Endothelial cell of umbilical vein (primary cell): Measurements from ENCODE around the gene PDYN. TPM values are rescaled to one million over a fixed set of nuclear protein-coding genes. Genes with fewer than 3 reads are reported as not detected.

Experiments
- BruUV-seq: library from RNA; stranded (reverse); fragments of 400-500 nt; replicated peaks from 2 replicates; lab custom pipeline; 2021; lab: Mats Ljungman, UMichigan
- CTCF ChIA-PET: fragments of 300-600, 350-600 bp; sonication (Branson Sonifier 250); formaldehyde crosslinking; loops from one replicate; lab custom pipeline; 2021; ENCODE audit warnings: antibody characterized with exemption, inconsistent platforms; lab: Charles Lee
- POLR2A ChIA-PET: fragments of 300-600, 350-600 bp; sonication (Branson Sonifier 250); formaldehyde crosslinking; loops from one replicate; lab custom pipeline; 2021; ENCODE audit warnings: antibody characterized with exemption, inconsistent platforms; lab: Charles Lee
- DNase-seq: peaks from one replicate; pipeline ENCODE4 v3.0.0-alpha.2; 2011; ENCODE audit warnings: low read depth, low spot score
- FAIRE-seq: peaks from 2 replicates; lab custom pipeline; 2011; peaks lifted over from hg19 to GRCh38; lab: Jason Lieb, UNC
- H2AFZ ChIP-seq: 2 replicates; pipeline ENCODE4 v1.6.0; 2012; ENCODE audit warnings: low read depth, low read length, control low read depth, inconsistent platforms
- H3K27ac ChIP-seq: 2 replicates; pipeline ENCODE4 v1.5.1; 2011; ENCODE audit warnings: low read depth, mild to moderate bottlenecking, control low read depth, low read length, moderate library complexity; ENCODE audit not compliant: insufficient read depth
- H3K27me3 ChIP-seq, 2 experiments: 2 replicates each; pipeline versions ENCODE4 v1.6.0 to v1.6.1; 2011; ENCODE audit warnings: low read length in 2 of 2, mixed read lengths in 1 of 2; ENCODE audit not compliant: control insufficient read depth in 2 of 2, insufficient read depth in 2 of 2
- H3K36me3 ChIP-seq, 2 experiments: 2 replicates in 1 of 2; 3 replicates in 1 of 2; pipeline ENCODE4 v1.5.1; 2011; ENCODE audit warnings: low read length in 2 of 2, mild to moderate bottlenecking in 1 of 2, moderate library complexity in 1 of 2; ENCODE audit not compliant: control insufficient read depth in 2 of 2, insufficient read depth in 2 of 2; ENCODE audit errors: extremely low read depth in 1 of 2
- H3K4me1 ChIP-seq: 3 replicates; pipeline ENCODE4 v1.5.1; 2011; ENCODE audit warnings: mild to moderate bottlenecking, low read length; ENCODE audit not compliant: control insufficient read depth, insufficient read depth; ENCODE audit errors: extremely low read depth
- H3K4me2 ChIP-seq: 2 replicates; pipeline ENCODE4 v1.6.1; 2011; ENCODE audit warnings: low read length, control low read depth, mixed read lengths; ENCODE audit not compliant: insufficient read depth
- H3K4me3 ChIP-seq, 3 experiments: fragments of 200-600 bp in 1 of 3; sonication (generic), shearing (Covaris generic) in 1 of 3; replicated peaks in 1 of 3; 2 replicates each; pipeline ENCODE4 v1.5.1; 2011 to 2016; ENCODE audit warnings: control low read depth in 3 of 3, low read length in 3 of 3, mild to moderate bottlenecking in 2 of 3, inconsistent platforms in 1 of 3, low read depth in 1 of 3, moderate library complexity in 1 of 3; ENCODE audit not compliant: insufficient read depth in 1 of 3
- H3K79me2 ChIP-seq: 2 replicates; pipeline ENCODE4 v1.6.0; 2012; ENCODE audit warnings: low read length, inconsistent platforms; ENCODE audit not compliant: control insufficient read depth, insufficient read depth
- H3K9ac ChIP-seq: replicated peaks from 2 replicates; pipeline ENCODE3; 2011; ENCODE audit warnings: low read length, control low read depth; ENCODE audit not compliant: insufficient read depth; ENCODE audit errors: extremely low read depth
- H3K9me1 ChIP-seq: replicated peaks from 3 replicates; pipeline ENCODE4 v1.6.0; 2011; ENCODE audit warnings: mild to moderate bottlenecking, low read length; ENCODE audit not compliant: control insufficient read depth, insufficient read depth; ENCODE audit errors: extremely low read depth
- H3K9me3 ChIP-seq: replicated peaks from 2 replicates; pipeline ENCODE4 v1.5.1; 2012; ENCODE audit warnings: low read length, inconsistent platforms; ENCODE audit not compliant: control insufficient read depth, insufficient read depth
- H4K20me1 ChIP-seq: replicated peaks from 2 replicates; pipeline ENCODE3; 2011; ENCODE audit warnings: mild to moderate bottlenecking, low read length; ENCODE audit not compliant: control insufficient read depth, insufficient read depth; ENCODE audit errors: extremely low read depth
- CTCF ChIP-seq, 2 donors: IDR thresholded peaks; 1 replicate in 1 of 2; 2 replicates in 1 of 2; pipeline ENCODE4 v1.5.1; 2011; ENCODE audit warnings: low read length in 2 of 2, mild to moderate bottlenecking in 2 of 2, moderate library complexity in 2 of 2, control low read depth in 1 of 2, inconsistent platforms in 1 of 2, low read depth in 1 of 2; ENCODE audit not compliant: insufficient read depth in 1 of 2; ENCODE audit errors: extremely low read depth in 1 of 2
- EZH2 ChIP-seq: IDR thresholded peaks from 2 replicates; pipeline ENCODE4 v1.6.1; 2012; ENCODE audit warnings: borderline replicate concordance, low read depth, mild to moderate bottlenecking, moderate library complexity, low read length, inconsistent platforms; ENCODE audit not compliant: severe bottlenecking
- FOS ChIP-seq: IDR thresholded peaks from 2 replicates; pipeline ENCODE4 v1.6.1; 2011; ENCODE audit warnings: mild to moderate bottlenecking, low read length, moderate library complexity, borderline replicate concordance; ENCODE audit not compliant: insufficient read depth
- GATA2 ChIP-seq: IDR thresholded peaks from 2 replicates; pipeline ENCODE4 v1.7.0; 2011; ENCODE audit warnings: low read depth, mild to moderate bottlenecking, moderate library complexity, mixed read lengths, low read length; ENCODE audit not compliant: insufficient read length, insufficient read depth
- JUN ChIP-seq: IDR thresholded peaks from 2 replicates; pipeline ENCODE4 v1.6.1; 2011; ENCODE audit warnings: borderline replicate concordance, low read depth; ENCODE audit not compliant: insufficient read length, insufficient read depth
- MAX ChIP-seq: IDR thresholded peaks from 2 replicates; pipeline ENCODE4 v1.6.1; 2011; ENCODE audit not compliant: insufficient read depth, insufficient read length
- MYC ChIP-seq: IDR thresholded peaks from one replicate; pipeline ENCODE4 v1.6.1; 2011; ENCODE audit warnings: mild to moderate bottlenecking, low read depth, low read length
- POLR2A ChIP-seq: IDR thresholded peaks from 2 replicates; pipeline ENCODE4 v1.6.1; 2012; ENCODE audit warnings: low read depth, mild to moderate bottlenecking, control low read depth, low read length
- POLR2AphosphoS5 ChIP-seq: IDR thresholded peaks from 2 replicates; pipeline ENCODE4 v1.6.1; 2012; ENCODE audit warnings: low read depth, mild to moderate bottlenecking, control low read depth, low read length, moderate library complexity; ENCODE audit not compliant: insufficient read depth
- dilution Hi-C: fragments of 300-500 bp; cut with MboI; formaldehyde crosslinking; loops from one replicate; pipeline ENCODE4 v1.15.0; 2019; ENCODE audit warnings: low sequenced_read_pairs; ENCODE audit not compliant: extremely low pct_ligation_motif_present
- intact Hi-C: fragments of 100-400 bp; cut with micrococcal nuclease; formaldehyde crosslinking; loops from one replicate; pipeline ENCODE4 v1.10.0; 2022
- polyA plus RNA-seq, 4 experiments: library from polyadenylated mRNA; depleted of rRNA in 3 of 4; stranded (reverse) in 3 of 4; unstranded in 1 of 4; fragments of >200 nt; gene quantifications; 2 replicates each; pipeline versions ENCODE4 v1.2.1 to v1.2.3, GENCODE V29; 2011 to 2012; ENCODE audit warnings: missing spikeins in 1 of 4
- total RNA-seq: library from RNA; stranded (reverse); gene quantifications from 2 replicates; pipeline ENCODE4 v1.2.3, GENCODE V29; 2021

PDYN gene
- total and polyA plus RNA-seq, 2 donors (not counting 3 experiments of a cell fraction or from before 2014, with no cell fraction given), result not detected

GRCh38 chr20:2022163-2022562, 28.3 kb upstream of the PDYN start:
- Histone ChIP-seq H3K79me2 (no peaks in the 10 kb centered on the region), H3K27me3 (peaks cover 0 to 8% of the 10 kb centered on the region in 2 experiments), H3K27ac (no peak overlapping the region), H3K4me1 (no peaks in the 10 kb centered on the region), H3K4me3 (no peak overlapping the region), H4K20me1 (no peaks in the 10 kb centered on the region), H3K9me1 (no peaks in the 10 kb centered on the region), H2AFZ (no peak overlapping the region), H3K36me3 (no peaks in the 10 kb centered on the region), H3K4me2 (no peak overlapping the region), H3K9ac (no peak overlapping the region), H3K9me3 (no peaks in the 10 kb centered on the region)
- dilution Hi-C loops, result no loop called here
- intact Hi-C loops, result no loop called here
- DNase-seq (no peak), FAIRE-seq (no peak)
- POLR2A ChIA-PET, result no interaction called here
- no TSS peak for BruUV-seq
- no peak for TF ChIP-seq CTCF (IDR thresholded peaks at IDR 0.05; ENCODE audit: extremely low read depth in 1 of 2, insufficient read depth in 1 of 2, low read depth in 1 of 2, low read length in 2 of 2)
- no peak for TF ChIP-seq MAX
- no peak for TF ChIP-seq POLR2AphosphoS5
- no peak for TF ChIP-seq FOS
- CTCF ChIA-PET, result interaction anchor here (1.2 kb wide), 1 partner anchor 150 kb away, joined by 3 read pairs; no protein-coding TSS in a partner anchor

- Histone ChIP-seq H3K4me2 (no peak overlapping the region), H4K20me1 (no peaks in the 10 kb centered on the region), H3K4me3 (no peak overlapping the region), H3K36me3 (no peaks in the 10 kb centered on the region), H3K79me2 (no peaks in the 10 kb centered on the region), H3K9me1 (no peaks in the 10 kb centered on the region), H3K9me3 (no peaks in the 10 kb centered on the region), H3K27me3 (peaks cover 0 to 6% of the 10 kb centered on the region in 2 experiments), H3K9ac (no peak overlapping the region), H2AFZ (no peak overlapping the region), H3K4me1 (no peaks in the 10 kb centered on the region), H3K27ac (no peak overlapping the region)
- TF ChIP-seq POLR2AphosphoS5, result no peak
- TF ChIP-seq MAX, result no peak
- TF ChIP-seq GATA2, result no peak
- no peak for TF ChIP-seq EZH2
- TF ChIP-seq POLR2A, result no peak
- TF ChIP-seq MYC, result no peak
- no peak for TF ChIP-seq FOS
- TF ChIP-seq JUN, result no peak
- TF ChIP-seq CTCF (IDR thresholded peaks at IDR 0.05; ENCODE audit: extremely low read depth in 1 of 2, insufficient read depth in 1 of 2, low read depth in 1 of 2, low read length in 2 of 2), result no peak
- no TSS peak for BruUV-seq
- dilution Hi-C loops (no loop called here), intact Hi-C loops (no loop called here)
- FAIRE-seq, result no peak
- ChIA-PET POLR2A (no interaction called here), CTCF (interaction anchor here (1.1 kb wide), 2 partner anchors 10 to 83 kb away, joined by 3 read pairs; no protein-coding TSS in a partner anchor)
- no peak for DNase-seq
Observed at GRCh38 chr20:2010533-2010932, 16.7 kb upstream of the PDYN start.
